Caco-2 (cell line): Measurements from ENCODE around the gene SRR. TPM values are rescaled to one million over a fixed set of nuclear protein-coding genes. Genes with fewer than 3 reads are reported as not detected.

ENCODE experiments used
- BruUV-seq: library from RNA; stranded (reverse); fragments of 400-500 nt; replicated peaks from 2 replicates; lab custom pipeline; 2021; lab: Mats Ljungman, UMichigan
- CTCF ChIA-PET: fragments of 300-600 bp; sonication (Branson Sonifier 250); formaldehyde crosslinking; loops from one replicate; lab custom pipeline; 2022; ENCODE audit warnings: antibody characterized with exemption; lab: Charles Lee
- POLR2A ChIA-PET: fragments of 300-600 bp; sonication (Branson Sonifier 250); formaldehyde crosslinking; loops from one replicate; lab custom pipeline; 2022; ENCODE audit warnings: antibody characterized with exemption; lab: Charles Lee
- DNase-seq, 2 experiments: peaks; one replicate each; pipeline versions ENCODE4 v3.0.0 to v3.0.0-alpha.2; 2020 to 2022
- H3K27me3 ChIP-seq: replicated peaks from 2 replicates; pipeline ENCODE4 v1.6.0; 2011; ENCODE audit warnings: low read length; ENCODE audit not compliant: control insufficient read depth, insufficient read depth
- H3K36me3 ChIP-seq: 2 replicates; pipeline ENCODE4 v1.5.1; 2011; ENCODE audit warnings: low read length; ENCODE audit not compliant: control insufficient read depth, insufficient read depth
- H3K4me1 ChIP-seq: fragments of 250-450 bp; sonication (Bioruptor Pico); 2 replicates; pipeline ENCODE4 v1.5.1; 2020; ENCODE audit warnings: mild to moderate bottlenecking
- H3K4me3 ChIP-seq: 2 replicates; pipeline ENCODE4 v1.5.1; 2011; ENCODE audit warnings: low read depth, mild to moderate bottlenecking, control low read depth, low read length
- H3K9me3 ChIP-seq: fragments of 250-450 bp; sonication (Bioruptor Pico); 2 replicates; pipeline ENCODE4 v1.5.1; 2020; ENCODE audit warnings: mild to moderate bottlenecking, moderate library complexity
- H3K27ac Mint-ChIP-seq: one replicate; pipeline ENCODE4 v1.8.0; 2022; ENCODE audit warnings: mixed read lengths; ENCODE audit not compliant: unreplicated experiment
- H3K27me3 Mint-ChIP-seq: one replicate; pipeline ENCODE4 v1.8.0; 2022; ENCODE audit warnings: mixed read lengths; ENCODE audit not compliant: insufficient read depth, unreplicated experiment
- H3K36me3 Mint-ChIP-seq: one replicate; pipeline ENCODE4 v1.8.0; 2022; ENCODE audit warnings: mild to moderate bottlenecking, mixed read lengths; ENCODE audit not compliant: insufficient read depth, unreplicated experiment
- H3K4me1 Mint-ChIP-seq: one replicate; pipeline ENCODE4 v1.8.0; 2022; ENCODE audit warnings: low read depth, mixed read lengths; ENCODE audit not compliant: unreplicated experiment
- H3K4me3 Mint-ChIP-seq: one replicate; pipeline ENCODE4 v1.8.0; 2022; ENCODE audit warnings: mild to moderate bottlenecking, moderate library complexity, mixed read lengths; ENCODE audit not compliant: unreplicated experiment
- H3K9me3 Mint-ChIP-seq: one replicate; pipeline ENCODE4 v1.8.0; 2022; ENCODE audit warnings: mixed read lengths; ENCODE audit not compliant: unreplicated experiment
- intact Hi-C: fragments of 100-400 bp; cut with micrococcal nuclease; formaldehyde crosslinking; loops from one replicate; pipeline ENCODE4 v1.10.0; 2022; ENCODE audit not compliant: unreplicated experiment
- total RNA-seq: library from RNA; stranded (reverse); gene quantifications from 2 replicates; pipeline ENCODE4 v1.2.3, GENCODE V29; 2022
- TF ChIP-seq, protein P1 (sequence below), 2 experiments: fragments of 200-600 bp in 1 of 2; IDR thresholded peaks; 1 replicate in 1 of 2; 2 replicates in 1 of 2; pipeline versions ENCODE4 v1.5.1 to v1.8.0; 2011 to 2022; ENCODE audit warnings: antibody characterized with exemption in 1 of 2, control low read depth in 1 of 2, inconsistent platforms in 1 of 2, low read depth in 1 of 2, low read length in 1 of 2, mild to moderate bottlenecking in 1 of 2, moderate library complexity in 1 of 2; ENCODE audit not compliant: insufficient read depth in 1 of 2, severe bottlenecking in 1 of 2, unreplicated experiment in 1 of 2

The SRR gene
- total RNA-seq, 1 experiment from 2014 or later: 18.2 TPM

DNA sequence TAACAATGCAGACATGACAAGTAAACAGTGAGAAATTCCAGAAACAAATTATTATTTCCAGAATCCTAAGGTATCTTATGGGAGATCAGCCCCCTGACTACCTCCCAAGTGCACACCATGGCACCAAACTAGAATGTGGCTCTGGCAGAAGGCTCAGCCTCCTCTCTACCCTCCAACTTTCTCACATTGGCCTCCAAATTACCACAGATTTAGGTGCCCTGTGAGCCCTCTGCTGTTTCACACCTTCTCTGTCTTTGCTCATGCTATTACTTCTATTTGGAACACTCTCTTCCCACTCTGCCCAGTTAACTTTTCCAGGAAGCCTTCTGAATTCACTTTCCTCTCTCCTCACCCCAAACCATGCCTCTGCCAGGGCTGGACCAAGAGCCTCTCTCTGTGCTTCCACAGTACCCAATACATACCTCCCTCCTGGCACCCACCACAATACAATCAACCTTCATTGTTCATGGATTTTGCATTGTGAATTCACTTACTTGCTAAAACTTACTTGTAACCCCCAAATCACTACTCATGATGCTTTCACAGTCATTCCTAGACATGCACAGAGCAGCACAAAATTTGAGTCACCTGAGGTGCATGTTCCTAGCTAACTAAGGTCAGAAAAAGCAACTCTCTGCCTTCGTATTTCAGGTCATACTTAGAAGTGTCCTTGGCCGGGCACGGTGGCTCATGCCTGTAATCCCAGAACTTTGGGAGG is 31.6 kb upstream of the SRR start:
- Histone ChIP-seq H3K4me3 (no peak overlapping the region), H3K9me3 (no peaks in the 10 kb centered on the region), H3K4me1 (no peaks in the 10 kb centered on the region), H3K27me3 (no peaks in the 10 kb centered on the region), H3K36me3 (no peaks in the 10 kb centered on the region; the same call in 1 of the 2 replicates)
- no TSS peak for BruUV-seq
- intact Hi-C loops: no loop called here
- TF ChIP-seq, protein P1, sequence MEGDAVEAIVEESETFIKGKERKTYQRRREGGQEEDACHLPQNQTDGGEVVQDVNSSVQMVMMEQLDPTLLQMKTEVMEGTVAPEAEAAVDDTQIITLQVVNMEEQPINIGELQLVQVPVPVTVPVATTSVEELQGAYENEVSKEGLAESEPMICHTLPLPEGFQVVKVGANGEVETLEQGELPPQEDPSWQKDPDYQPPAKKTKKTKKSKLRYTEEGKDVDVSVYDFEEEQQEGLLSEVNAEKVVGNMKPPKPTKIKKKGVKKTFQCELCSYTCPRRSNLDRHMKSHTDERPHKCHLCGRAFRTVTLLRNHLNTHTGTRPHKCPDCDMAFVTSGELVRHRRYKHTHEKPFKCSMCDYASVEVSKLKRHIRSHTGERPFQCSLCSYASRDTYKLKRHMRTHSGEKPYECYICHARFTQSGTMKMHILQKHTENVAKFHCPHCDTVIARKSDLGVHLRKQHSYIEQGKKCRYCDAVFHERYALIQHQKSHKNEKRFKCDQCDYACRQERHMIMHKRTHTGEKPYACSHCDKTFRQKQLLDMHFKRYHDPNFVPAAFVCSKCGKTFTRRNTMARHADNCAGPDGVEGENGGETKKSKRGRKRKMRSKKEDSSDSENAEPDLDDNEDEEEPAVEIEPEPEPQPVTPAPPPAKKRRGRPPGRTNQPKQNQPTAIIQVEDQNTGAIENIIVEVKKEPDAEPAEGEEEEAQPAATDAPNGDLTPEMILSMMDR (IDR thresholded peaks at IDR 0.05; ENCODE audit: insufficient read depth in 1 of 2, low read depth in 1 of 2, low read length in 1 of 2, severe bottlenecking in 1 of 2, unreplicated experiment in 1 of 2): no peak
- POLR2A ChIA-PET: no interaction called here
- Mint-ChIP-seq H3K36me3 (peaks cover 8% of the 10 kb centered on the region), H3K4me3 (no peak overlapping the region), H3K27ac (no peak overlapping the region), H3K4me1 (no peaks in the 10 kb centered on the region), H3K9me3 (no peaks in the 10 kb centered on the region), H3K27me3 (no peaks in the 10 kb centered on the region)
- CTCF ChIA-PET: interaction anchor here (1.5 kb wide), 1 partner anchor 27 kb away, joined by 6 read pairs; no protein-coding TSS in a partner anchor
- DNase-seq: no peak

DNA sequence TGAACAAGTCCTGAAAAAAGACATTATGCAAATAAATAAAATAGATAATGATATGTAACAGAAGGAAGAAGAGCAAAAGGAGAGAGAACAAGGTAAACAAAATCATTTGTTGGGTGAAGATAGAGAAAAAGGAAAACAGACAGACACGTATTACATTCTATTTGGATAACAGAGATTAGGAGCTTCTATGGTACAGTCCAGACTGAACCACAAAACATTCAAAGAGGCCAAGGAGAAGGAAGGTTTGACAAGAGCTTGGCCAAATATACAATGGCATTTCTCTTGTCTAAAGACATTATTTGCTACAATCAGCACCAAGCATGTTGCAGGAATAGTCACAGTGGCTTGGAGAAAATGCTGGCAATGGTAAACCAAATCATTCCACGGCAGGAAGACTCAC is 29.3 kb upstream of the SRR start:
- ChIA-PET POLR2A (no interaction called here), CTCF (no interaction called here)
- Mint-ChIP-seq H3K9me3 (no peaks in the 10 kb centered on the region), H3K27me3 (no peaks in the 10 kb centered on the region), H3K36me3 (peaks cover 7% of the 10 kb centered on the region), H3K4me3 (no peak overlapping the region), H3K27ac (no peak overlapping the region), H3K4me1 (no peaks in the 10 kb centered on the region)
- intact Hi-C loops: no loop called here
- H3K4me1 ChIP-seq: no peaks in the 10 kb centered on the region
- no peaks in the 10 kb centered on the region for H3K9me3 ChIP-seq
- no peaks in the 10 kb centered on the region for H3K27me3 ChIP-seq
- no peaks in the 10 kb centered on the region for H3K36me3 ChIP-seq
- DNase-seq: no peak
- H3K4me3 ChIP-seq: no peak overlapping the region
- TF ChIP-seq, protein P1 (IDR thresholded peaks at IDR 0.05; ENCODE audit: insufficient read depth in 1 of 2, low read depth in 1 of 2, low read length in 1 of 2, severe bottlenecking in 1 of 2, unreplicated experiment in 1 of 2): no peak
- no TSS peak for BruUV-seq

DNA sequence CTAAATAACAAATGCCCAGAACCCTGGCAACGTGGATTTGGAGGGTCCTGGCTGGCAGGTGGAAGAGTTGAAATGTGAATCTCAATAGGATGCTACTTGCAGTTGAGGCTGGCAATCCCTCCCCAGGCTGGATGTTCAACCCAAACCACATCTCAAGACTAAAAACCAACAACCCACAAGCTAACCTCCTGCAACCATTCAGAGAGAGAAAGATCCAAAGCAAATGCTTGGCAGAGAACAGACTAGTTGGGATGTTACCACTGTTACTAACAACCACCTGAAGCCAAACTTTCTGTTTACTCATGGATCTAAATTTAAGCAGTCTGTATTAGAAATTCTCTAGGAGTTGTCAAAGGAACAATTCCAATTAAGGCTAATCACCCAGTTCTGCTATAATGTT is 28.0 kb upstream of the SRR start:
- Mint-ChIP-seq H3K4me3 (no peak overlapping the region), H3K36me3 (peaks cover 16% of the 10 kb centered on the region), H3K27ac (no peak overlapping the region), H3K9me3 (no peaks in the 10 kb centered on the region), H3K4me1 (no peaks in the 10 kb centered on the region), H3K27me3 (no peaks in the 10 kb centered on the region)
- DNase-seq: no peak
- TF ChIP-seq, protein P1 (IDR thresholded peaks at IDR 0.05; ENCODE audit: insufficient read depth in 1 of 2, low read depth in 1 of 2, low read length in 1 of 2, severe bottlenecking in 1 of 2, unreplicated experiment in 1 of 2): no peak
- POLR2A ChIA-PET: no interaction called here
- CTCF ChIA-PET: interaction anchor here (1.0 kb wide), 1 partner anchor 31 kb away, joined by 4 read pairs; no protein-coding TSS in a partner anchor
- H3K27me3 ChIP-seq: no peaks in the 10 kb centered on the region
- BruUV-seq: no TSS peak
- H3K36me3 ChIP-seq: no peaks in the 10 kb centered on the region
- H3K9me3 ChIP-seq: no peaks in the 10 kb centered on the region
- intact Hi-C loops: no loop called here
- no peaks in the 10 kb centered on the region for H3K4me1 ChIP-seq
- H3K4me3 ChIP-seq: no peak overlapping the region
